Colonic mucosa (tissue), 4 donors: ENCODE data around the gene NSUN2. TPM values are rescaled to one million over a fixed set of nuclear protein-coding genes. Genes with fewer than 3 reads are reported as not detected.

Experiments
- DNase-seq: peaks from one replicate; pipeline ENCODE4 v3.0.0-alpha.2; 2020
- H3K27ac ChIP-seq: fragments of 200-600 bp; one replicate; pipeline ENCODE4 v1.8.0; 2021
- H3K27me3 ChIP-seq: fragments of 200-600 bp; one replicate; pipeline ENCODE4 v1.8.0; 2021
- H3K36me3 ChIP-seq: fragments of 200-600 bp; one replicate; pipeline ENCODE4 v1.8.0; 2021
- H3K4me1 ChIP-seq: fragments of 200-600 bp; one replicate; pipeline ENCODE4 v1.8.0; 2021; ENCODE audit warnings: mild to moderate bottlenecking
- H3K4me3 ChIP-seq: fragments of 200-600 bp; one replicate; pipeline ENCODE4 v1.8.0; 2021
- H3K9ac ChIP-seq, 2 donors: one replicate each; pipeline ENCODE4 v1.7.0; 2013; ENCODE audit warnings: control low read depth in 2 of 2, low read depth in 2 of 2, low read length in 2 of 2
- H3K9me3 ChIP-seq: fragments of 200-600 bp; one replicate; pipeline ENCODE4 v1.8.0; 2021
- CTCF ChIP-seq: fragments of 200-600 bp; IDR thresholded peaks from one replicate; pipeline ENCODE4 v1.8.0; 2022; ENCODE audit warnings: antibody characterized with exemption, mild to moderate bottlenecking
- intact Hi-C: fragments of 100-400 bp; cut with DNase I; formaldehyde crosslinking; loops from one replicate; pipeline ENCODE4 v1.14.1; 2022
- total RNA-seq, 2 donors: library from RNA; stranded (reverse); fragmentation: NEBNext Ultra II Directional in 1 of 2; extraction: Animal tissue kit (Norgen Biotek cat#: 25700) in 1 of 2; gene quantifications; one replicate each; pipeline ENCODE4 v1.2.1, GENCODE V29; 2021
- donor health status: healthy.
- donor health status: DM: no; HTN: no; CAD: no.
- donor health status: DM: no; HTN: no; CAD: no.

NSUN2 gene
- 10 to 100 TPM; 46.9 to 69.9 TPM for total RNA-seq

GRCh38 chr5:6632888-6633468, at the start of gene NSUN2, which contains the start of gene SRD5A1:
TSS of gene NSUN2 (minus strand) at chr5:6633044. CDS start at chr5:6632979, 65 bp downstream.
TSS of gene SRD5A1 (plus strand) at chr5:6633440. CDS start at chr5:6633577, 137 bp downstream.
- intact Hi-C loops, result loop anchor here (5.0 kb wide), 1 partner anchor 114 kb away; no protein-coding TSS in a partner anchor
- no peaks in the 10 kb centered on the region for H3K36me3 ChIP-seq
- H3K4me3 ChIP-seq, result peak within 1 kb of the TSS; percentile 99
- no peak for TF ChIP-seq CTCF
- no peaks in the 10 kb centered on the region for H3K27me3 ChIP-seq
- H3K4me1 ChIP-seq, result peaks cover 12% of the 10 kb centered on the region
- H3K27ac ChIP-seq, result peak within 1 kb of the TSS; percentile 81
- H3K9me3 ChIP-seq, result no peaks in the 10 kb centered on the region
- peak within 1 kb of the TSS; percentile 82 to 89 for H3K9ac ChIP-seq
- peak; percentile 93 for DNase-seq

GRCh38 chr5:6682239-6682638, 49.4 kb upstream of the NSUN2 start:
- no peaks in the 10 kb centered on the region for H3K4me1 ChIP-seq
- no peak for DNase-seq
- H3K4me3 ChIP-seq, result no peak overlapping the region
- no peaks in the 10 kb centered on the region for H3K9me3 ChIP-seq
- H3K27ac ChIP-seq, result no peak overlapping the region
- H3K9ac ChIP-seq, result no peak overlapping the region
- no peak for TF ChIP-seq CTCF
- H3K36me3 ChIP-seq, result no peaks in the 10 kb centered on the region
- intact Hi-C loops, result no loop called here
- no peaks in the 10 kb centered on the region for H3K27me3 ChIP-seq

GRCh38 chr5:6681682-6682081, 48.8 kb upstream of the NSUN2 start:
- no peaks in the 10 kb centered on the region for H3K36me3 ChIP-seq

GRCh38 chr5:6680922-6681321, 48.1 kb upstream of the NSUN2 start:
- H3K9me3 ChIP-seq, result no peaks in the 10 kb centered on the region
- H3K27me3 ChIP-seq, result no peaks in the 10 kb centered on the region
- H3K4me3 ChIP-seq, result no peak overlapping the region
- no peaks in the 10 kb centered on the region for H3K36me3 ChIP-seq
- no peaks in the 10 kb centered on the region for H3K4me1 ChIP-seq
- TF ChIP-seq CTCF, result no peak
- no peak overlapping the region for H3K9ac ChIP-seq
- DNase-seq, result no peak
- no peak overlapping the region for H3K27ac ChIP-seq
- intact Hi-C loops, result no loop called here

More at GRCh38 chr5:6681682-6682081, 48.8 kb upstream of the NSUN2 start:
- Histone ChIP-seq H3K9ac (no peak overlapping the region), H3K27me3 (no peaks in the 10 kb centered on the region), H3K4me1 (no peaks in the 10 kb centered on the region), H3K9me3 (no peaks in the 10 kb centered on the region), H3K27ac (no peak overlapping the region), H3K4me3 (no peak overlapping the region)
- intact Hi-C loops, result no loop called here
- no peak for TF ChIP-seq CTCF
- no peak for DNase-seq

- H3K27me3 ChIP-seq, result no peaks in the 10 kb centered on the region
- no peak overlapping the region for H3K9ac ChIP-seq
- intact Hi-C loops, result no loop called here
- no peak overlapping the region for H3K27ac ChIP-seq
- no peaks in the 10 kb centered on the region for H3K4me1 ChIP-seq
- H3K36me3 ChIP-seq, result no peaks in the 10 kb centered on the region
- H3K9me3 ChIP-seq, result no peaks in the 10 kb centered on the region
- no peak for TF ChIP-seq CTCF
- no peak for DNase-seq
- H3K4me3 ChIP-seq, result no peak overlapping the region
Observed at GRCh38 chr5:6678385-6678784, 45.5 kb upstream of the NSUN2 start.
